ENCODE measurements around the gene PDLIM5. TPM values are rescaled to one million over a fixed set of nuclear protein-coding genes. Genes with fewer than 3 reads are reported as not detected.
"Not testable (repeated sequence)": the region's sequence is repeated elsewhere in the genome, so short reads cannot be mapped to it uniquely, and the experiment has no call there.

The PDLIM5 gene
- total RNA-seq, result 100 to 1,000 TPM; 129 to 168 TPM

DNA sequence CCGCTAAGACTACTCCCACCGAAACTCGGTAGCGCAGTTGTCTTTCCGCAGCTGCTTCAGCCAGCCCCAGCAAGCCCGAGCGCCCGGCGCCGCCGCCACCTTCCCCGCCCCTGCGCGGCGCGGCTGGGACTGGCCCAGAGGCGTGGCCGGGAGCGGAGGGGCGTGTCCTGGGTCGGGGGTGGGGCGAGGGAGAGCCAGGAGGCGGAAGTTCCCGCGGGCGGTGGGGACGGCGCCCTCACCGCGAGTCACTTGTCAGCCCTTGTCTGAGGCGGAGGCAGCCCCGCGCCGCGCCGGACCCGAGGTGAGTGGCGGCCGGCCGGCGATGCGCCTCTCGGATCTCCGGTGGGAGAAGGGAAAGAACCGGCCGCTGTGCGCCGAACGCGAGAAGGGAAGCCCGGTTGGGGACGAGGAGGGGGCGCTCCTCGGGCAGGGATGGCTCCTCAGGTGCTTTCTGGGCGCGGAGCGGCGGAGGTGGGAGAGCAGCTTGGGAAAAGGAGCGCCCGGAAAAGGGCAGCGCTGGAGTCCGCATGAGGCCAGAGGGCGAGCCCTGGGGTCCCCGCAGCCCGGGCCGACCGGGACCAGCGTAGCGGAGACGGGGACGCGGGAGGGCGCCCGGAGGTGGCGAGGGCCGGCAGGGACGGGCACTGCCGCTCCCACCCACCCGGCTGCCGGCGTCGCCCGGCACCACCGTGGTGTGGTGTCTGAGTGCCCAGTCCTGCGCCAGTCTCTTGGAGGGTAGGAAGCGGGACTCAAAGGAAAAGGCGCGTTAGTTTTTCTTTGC, at the start of gene PDLIM5:
PDLIM5 (plus strand) TSS at position 248 of the 781 bp plus-strand sequence. CDS start 3,347 bp downstream, outside the sequence.
- peak; percentile 92 for DNase-seq
- peak within 1 kb of the TSS; percentile 95 for H3K4me3 ChIP-seq
- H3K9me3 ChIP-seq, result no peaks in the 10 kb centered on the region
- intact Hi-C loops (cut with DNase I), result loop anchor here (10.0 kb wide), 1 partner anchor 73 kb away; no protein-coding TSS in a partner anchor
- H3K27me3 ChIP-seq, result no peaks in the 10 kb centered on the region
- peak within 1 kb of the TSS; percentile 98 to 99 for H3K9ac ChIP-seq (ENCODE audit: low read depth in 2 of 2, low read length in 2 of 2)
- peak within 1 kb of the TSS; percentile 97 for H3K27ac ChIP-seq
- TF ChIP-seq, protein P1, sequence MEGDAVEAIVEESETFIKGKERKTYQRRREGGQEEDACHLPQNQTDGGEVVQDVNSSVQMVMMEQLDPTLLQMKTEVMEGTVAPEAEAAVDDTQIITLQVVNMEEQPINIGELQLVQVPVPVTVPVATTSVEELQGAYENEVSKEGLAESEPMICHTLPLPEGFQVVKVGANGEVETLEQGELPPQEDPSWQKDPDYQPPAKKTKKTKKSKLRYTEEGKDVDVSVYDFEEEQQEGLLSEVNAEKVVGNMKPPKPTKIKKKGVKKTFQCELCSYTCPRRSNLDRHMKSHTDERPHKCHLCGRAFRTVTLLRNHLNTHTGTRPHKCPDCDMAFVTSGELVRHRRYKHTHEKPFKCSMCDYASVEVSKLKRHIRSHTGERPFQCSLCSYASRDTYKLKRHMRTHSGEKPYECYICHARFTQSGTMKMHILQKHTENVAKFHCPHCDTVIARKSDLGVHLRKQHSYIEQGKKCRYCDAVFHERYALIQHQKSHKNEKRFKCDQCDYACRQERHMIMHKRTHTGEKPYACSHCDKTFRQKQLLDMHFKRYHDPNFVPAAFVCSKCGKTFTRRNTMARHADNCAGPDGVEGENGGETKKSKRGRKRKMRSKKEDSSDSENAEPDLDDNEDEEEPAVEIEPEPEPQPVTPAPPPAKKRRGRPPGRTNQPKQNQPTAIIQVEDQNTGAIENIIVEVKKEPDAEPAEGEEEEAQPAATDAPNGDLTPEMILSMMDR (IDR thresholded peaks at IDR 0.05), result no peak
- peaks cover 5% of the 10 kb centered on the region for H3K4me1 ChIP-seq
- H3K36me3 ChIP-seq, result no peaks in the 10 kb centered on the region

GRCh38 chr4:94402439-94402838, 49.3 kb upstream of the PDLIM5 start:
- intact Hi-C loops (cut with DNase I); H3K36me3 ChIP-seq; H3K9ac ChIP-seq (ENCODE audit: low read depth in 2 of 2, low read length in 2 of 2); H3K4me3 ChIP-seq; H3K27me3 ChIP-seq; DNase-seq; H3K4me1 ChIP-seq; H3K27ac ChIP-seq; H3K9me3 ChIP-seq: not testable (repeated sequence)

GRCh38 chr4:94403751-94404150, 48.0 kb upstream of the PDLIM5 start:
- H3K27me3 ChIP-seq, result no peaks in the 10 kb centered on the region
- H3K9ac ChIP-seq (ENCODE audit: low read depth in 2 of 2, low read length in 2 of 2), result no peak overlapping the region
- intact Hi-C loops (cut with DNase I), result no loop called here
- no peak for DNase-seq
- H3K4me1 ChIP-seq, result no peaks in the 10 kb centered on the region
- no peak overlapping the region for H3K27ac ChIP-seq
- H3K36me3 ChIP-seq, result no peaks in the 10 kb centered on the region
- no peaks in the 10 kb centered on the region for H3K9me3 ChIP-seq
- H3K4me3 ChIP-seq, result no peak overlapping the region
- TF ChIP-seq, protein P1 (IDR thresholded peaks at IDR 0.05), result no peak

GRCh38 chr4:94406668-94407437, 44.9 kb upstream of the PDLIM5 start:
- Histone ChIP-seq H3K4me1 (no peaks in the 10 kb centered on the region), H3K36me3 (no peaks in the 10 kb centered on the region), H3K9me3 (no peaks in the 10 kb centered on the region), H3K4me3 (no peak overlapping the region), H3K27ac (no peak overlapping the region), H3K27me3 (no peaks in the 10 kb centered on the region), H3K9ac (ENCODE audit: low read depth in 2 of 2, low read length in 2 of 2) (no peak overlapping the region)
- TF ChIP-seq, protein P1 (IDR thresholded peaks at IDR 0.05), result peak; percentile 86
- peak; percentile 79 for DNase-seq
- intact Hi-C loops (cut with DNase I), result loop anchor here (2.0 kb wide), 1 partner anchor 184 kb away; no protein-coding TSS in a partner anchor

GRCh38 chr4:94407846-94408245, 43.9 kb upstream of the PDLIM5 start:
- Histone ChIP-seq H3K27me3 (no peaks in the 10 kb centered on the region), H3K9ac (ENCODE audit: low read depth in 2 of 2, low read length in 2 of 2) (no peak overlapping the region), H3K9me3 (no peaks in the 10 kb centered on the region), H3K4me3 (no peak overlapping the region), H3K36me3 (no peaks in the 10 kb centered on the region), H3K27ac (no peak overlapping the region), H3K4me1 (no peaks in the 10 kb centered on the region)
- TF ChIP-seq, protein P1 (IDR thresholded peaks at IDR 0.05), result no peak
- DNase-seq, result no peak
- intact Hi-C loops (cut with DNase I), result loop anchor here (2.0 kb wide), 1 partner anchor 183 kb away; no protein-coding TSS in a partner anchor

All from colonic mucosa (tissue), 4 donors.